H9 (cell line): ENCODE results near the gene PPM1H. TPM values are rescaled to one million over a fixed set of nuclear protein-coding genes. Genes with fewer than 3 reads are reported as not detected.

Source experiments
- DNase-seq: peaks from one replicate; pipeline ENCODE4 v3.0.0-alpha.2; 2017
- H2AFZ ChIP-seq: one replicate; pipeline ENCODE4 v1.6.1; 2013; ENCODE audit warnings: mild to moderate bottlenecking, low read length, control low read depth, moderate library complexity
- H2AK5ac ChIP-seq: 2 replicates; pipeline ENCODE4 v1.6.1; 2013; ENCODE audit warnings: low read length, control low read depth, mixed read lengths; ENCODE audit not compliant: insufficient read length
- H2BK120ac ChIP-seq: one replicate; pipeline ENCODE4 v1.6.1; 2013; ENCODE audit warnings: low read depth, mild to moderate bottlenecking, low read length, control low read depth, inconsistent platforms; ENCODE audit not compliant: poor library complexity, severe bottlenecking
- H2BK12ac ChIP-seq: 2 replicates; pipeline ENCODE4 v1.6.1; 2013; ENCODE audit warnings: low read length, control low read depth, mixed read lengths, low read depth; ENCODE audit not compliant: insufficient read length
- H2BK15ac ChIP-seq: 2 replicates; pipeline ENCODE4 v1.6.1; 2013; ENCODE audit warnings: low read depth, low read length, control low read depth
- H2BK20ac ChIP-seq: one replicate; pipeline ENCODE4 v1.6.1; 2013; ENCODE audit warnings: low read depth, mild to moderate bottlenecking, low read length, control low read depth, inconsistent platforms; ENCODE audit not compliant: poor library complexity, severe bottlenecking
- H2BK5ac ChIP-seq: 2 replicates; pipeline ENCODE4 v1.6.1; 2013; ENCODE audit warnings: low read length, control low read depth, mixed read lengths; ENCODE audit not compliant: insufficient read length
- H3K14ac ChIP-seq: 2 replicates; pipeline ENCODE4 v1.6.1; 2013; ENCODE audit warnings: low read length, control low read depth; ENCODE audit not compliant: insufficient read depth
- H3K18ac ChIP-seq: 2 replicates; pipeline ENCODE4 v1.6.1; 2013; ENCODE audit warnings: low read depth, mild to moderate bottlenecking, mixed read lengths, low read length, control low read depth; ENCODE audit not compliant: insufficient read length
- H3K23ac ChIP-seq: 2 replicates; pipeline ENCODE4 v1.6.1; 2013; ENCODE audit warnings: low read length, control low read depth, mixed read lengths, low read depth; ENCODE audit not compliant: insufficient read length
- H3K23me2 ChIP-seq: 2 replicates; pipeline ENCODE4 v1.6.1; 2013; ENCODE audit warnings: low read depth, mild to moderate bottlenecking, mixed read lengths, low read length, control low read depth; ENCODE audit not compliant: insufficient read length, poor library complexity, severe bottlenecking
- H3K27ac ChIP-seq: 2 replicates; pipeline ENCODE4 v1.5.1; 2013; ENCODE audit warnings: low read length, control low read depth, mixed read lengths, low read depth; ENCODE audit not compliant: insufficient read length
- H3K27me3 ChIP-seq: 2 replicates; pipeline ENCODE4 v1.6.1; 2013; ENCODE audit warnings: low read length, control low read depth, inconsistent platforms; ENCODE audit not compliant: insufficient read depth
- H3K4ac ChIP-seq: 2 replicates; pipeline ENCODE4 v1.6.1; 2013; ENCODE audit warnings: low read depth, mild to moderate bottlenecking, control low read depth, inconsistent platforms, low read length, moderate library complexity
- H3K4me1 ChIP-seq: 2 replicates; pipeline ENCODE4 v1.6.1; 2013; ENCODE audit warnings: low read length, control low read depth, inconsistent platforms; ENCODE audit not compliant: insufficient read depth
- H3K4me2 ChIP-seq: 2 replicates; pipeline ENCODE4 v1.6.1; 2013; ENCODE audit warnings: low read length, control low read depth, mixed read lengths; ENCODE audit not compliant: insufficient read length, insufficient read depth
- H3K56ac ChIP-seq: 2 replicates; pipeline ENCODE4 v1.6.1; 2013; ENCODE audit warnings: low read depth, mild to moderate bottlenecking, mixed read lengths, low read length, control low read depth; ENCODE audit not compliant: insufficient read length
- H3K79me1 ChIP-seq: 2 replicates; pipeline ENCODE4 v1.6.1; 2013; ENCODE audit warnings: low read depth, mild to moderate bottlenecking, moderate library complexity, low read length, control low read depth, inconsistent platforms; ENCODE audit not compliant: insufficient read depth, poor library complexity, severe bottlenecking
- H3K79me2 ChIP-seq: 2 replicates; pipeline ENCODE4 v1.6.1; 2013; ENCODE audit warnings: low read length, control low read depth, inconsistent platforms; ENCODE audit not compliant: insufficient read depth
- H3K9ac ChIP-seq: 2 replicates; pipeline ENCODE4 v1.6.1; 2013; ENCODE audit warnings: low read length, control low read depth, mixed read lengths; ENCODE audit not compliant: insufficient read length; ENCODE audit errors: extremely low read depth
- H3K9me3 ChIP-seq: one replicate; pipeline ENCODE4 v1.6.1; 2013; ENCODE audit warnings: low read depth, low read length, inconsistent platforms; ENCODE audit not compliant: control insufficient read depth
- H3T11ph ChIP-seq: one replicate; pipeline ENCODE4 v1.6.1; 2013; ENCODE audit warnings: mild to moderate bottlenecking, low read length, control low read depth, inconsistent platforms
- H4K20me1 ChIP-seq: one replicate; pipeline ENCODE4 v1.6.1; 2013; ENCODE audit not compliant: control insufficient read depth, insufficient read length, insufficient read depth
- H4K5ac ChIP-seq: 2 replicates; pipeline ENCODE4 v1.6.1; 2013; ENCODE audit warnings: low read depth, mild to moderate bottlenecking, mixed read lengths, low read length, control low read depth; ENCODE audit not compliant: insufficient read length
- H4K8ac ChIP-seq: replicated peaks from 2 replicates; pipeline ENCODE4 v1.6.1; 2013; ENCODE audit warnings: low read length, control low read depth, mixed read lengths, low read depth; ENCODE audit not compliant: insufficient read length
- H4K91ac ChIP-seq: 2 replicates; pipeline ENCODE4 v1.6.1; 2013; ENCODE audit warnings: low read depth, mild to moderate bottlenecking, moderate library complexity, mixed read lengths, low read length, control low read depth; ENCODE audit not compliant: insufficient read length
- H3K27ac Mint-ChIP-seq, 3 experiments: 2 replicates in 2 of 3; 3 replicates in 1 of 3; pipeline ENCODE4 v1.8.0; 2020 to 2021; ENCODE audit warnings: mixed read lengths in 3 of 3, mild to moderate bottlenecking in 1 of 3, moderate library complexity in 1 of 3
- H3K27me3 Mint-ChIP-seq: 2 replicates; pipeline ENCODE4 v1.8.0; 2021; ENCODE audit warnings: low read depth, mild to moderate bottlenecking, moderate library complexity, mixed read lengths
- H3K36me3 Mint-ChIP-seq, 3 experiments: 2 replicates in 2 of 3; 3 replicates in 1 of 3; pipeline ENCODE4 v1.8.0; 2020 to 2021; ENCODE audit warnings: low read depth in 3 of 3, mixed read lengths in 3 of 3; ENCODE audit not compliant: insufficient read depth in 1 of 3
- H3K4me1 Mint-ChIP-seq, 2 experiments: 2 replicates each; pipeline ENCODE4 v1.8.0; 2020; ENCODE audit warnings: mixed read lengths in 2 of 2
- H3K4me3 Mint-ChIP-seq, 2 experiments: 2 replicates in 1 of 2; 3 replicates in 1 of 2; pipeline ENCODE4 v1.8.0; 2020 to 2021; ENCODE audit warnings: mild to moderate bottlenecking in 2 of 2, mixed read lengths in 2 of 2, moderate library complexity in 1 of 2
- H3K9me3 Mint-ChIP-seq, 2 experiments: 2 replicates in 1 of 2; 3 replicates in 1 of 2; pipeline ENCODE4 v1.8.0; 2020; ENCODE audit warnings: mild to moderate bottlenecking in 2 of 2, mixed read lengths in 2 of 2, moderate library complexity in 1 of 2
- WGBS: extraction: QIAGEN DNeasy Blood & Tissue Kit; methylation state at CpG from one replicate; pipeline ENCODE4 v1.1.7; 2013; ENCODE audit warnings: missing lambda C conversion rate, low lambda C conversion rate, mixed read lengths; ENCODE audit not compliant: insufficient read length; ENCODE audit errors: extremely low coverage; 5-methylcytosine and 5-hydroxymethylcytosine counted together
- total RNA-seq: library from RNA; stranded (reverse); gene quantifications from 2 replicates; pipeline ENCODE4 v1.2.1, GENCODE V29; 2021
- TF ChIP-seq, protein P1 (sequence below): fragments of 200-600 bp; sonication (generic); conservative IDR thresholded peaks from 3 replicates; pipeline ENCODE4 v1.8.0; 2021; ENCODE audit warnings: antibody characterized with exemption, mild to moderate bottlenecking

PPM1H gene
- total RNA-seq, 1 experiment from 2014 or later: 22.1 TPM

DNA sequence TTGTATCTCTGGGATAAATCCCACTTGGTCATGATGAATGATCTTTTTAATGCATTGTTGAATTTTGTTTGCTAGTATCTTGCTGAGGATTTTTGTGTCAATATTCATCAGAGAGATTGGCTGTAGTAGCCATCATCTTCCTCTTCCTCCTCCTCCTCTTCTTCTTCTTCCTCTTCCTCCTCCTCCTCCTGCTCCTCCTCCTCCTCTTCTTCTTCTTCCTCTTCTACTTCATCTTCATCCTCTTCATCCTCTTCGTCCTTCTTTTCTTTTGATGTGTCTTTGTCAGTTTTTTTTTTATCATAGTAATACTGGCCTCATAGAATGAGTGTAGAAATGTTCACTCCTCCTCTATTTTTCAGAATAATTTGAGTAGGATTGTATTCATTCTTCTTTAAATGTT, 15.4 kb upstream of the PPM1H start:
- Histone ChIP-seq H3K18ac (no peak overlapping the region), H3T11ph (no peak overlapping the region), H3K27ac (no peak overlapping the region), H4K20me1 (no peaks in the 10 kb centered on the region), H3K79me2 (no peaks in the 10 kb centered on the region), H2BK120ac (no peak overlapping the region), H4K91ac (no peak overlapping the region), H2BK20ac (no peak overlapping the region), H3K4me2 (no peak overlapping the region), H2BK15ac (no peak overlapping the region), H4K5ac (no peak overlapping the region), H3K79me1 (no peaks in the 10 kb centered on the region), H3K14ac (no peak overlapping the region), H2AFZ (no peak overlapping the region), H3K56ac (no peak overlapping the region), H3K4me1 (no peaks in the 10 kb centered on the region), H4K8ac (no peak overlapping the region), H3K23ac (no peak overlapping the region), H2AK5ac (no peak overlapping the region), H3K9me3 (no peaks in the 10 kb centered on the region), H2BK12ac (no peak overlapping the region), H2BK5ac (no peak overlapping the region), H3K4ac (no peak overlapping the region), H3K9ac (no peak overlapping the region), H3K23me2 (no peaks in the 10 kb centered on the region), H3K27me3 (no peaks in the 10 kb centered on the region)
- no peak overlapping the region for H3K4me3 Mint-ChIP-seq
- no CpG with 5 or more reads among the region's 1 CpG for WGBS
- H3K27ac Mint-ChIP-seq: no peak overlapping the region
- peaks cover 0 to 3% (median 0%) of the 10 kb centered on the region in 3 experiments; a peak in 4 of 7 replicates for H3K36me3 Mint-ChIP-seq
- TF ChIP-seq, protein P1, sequence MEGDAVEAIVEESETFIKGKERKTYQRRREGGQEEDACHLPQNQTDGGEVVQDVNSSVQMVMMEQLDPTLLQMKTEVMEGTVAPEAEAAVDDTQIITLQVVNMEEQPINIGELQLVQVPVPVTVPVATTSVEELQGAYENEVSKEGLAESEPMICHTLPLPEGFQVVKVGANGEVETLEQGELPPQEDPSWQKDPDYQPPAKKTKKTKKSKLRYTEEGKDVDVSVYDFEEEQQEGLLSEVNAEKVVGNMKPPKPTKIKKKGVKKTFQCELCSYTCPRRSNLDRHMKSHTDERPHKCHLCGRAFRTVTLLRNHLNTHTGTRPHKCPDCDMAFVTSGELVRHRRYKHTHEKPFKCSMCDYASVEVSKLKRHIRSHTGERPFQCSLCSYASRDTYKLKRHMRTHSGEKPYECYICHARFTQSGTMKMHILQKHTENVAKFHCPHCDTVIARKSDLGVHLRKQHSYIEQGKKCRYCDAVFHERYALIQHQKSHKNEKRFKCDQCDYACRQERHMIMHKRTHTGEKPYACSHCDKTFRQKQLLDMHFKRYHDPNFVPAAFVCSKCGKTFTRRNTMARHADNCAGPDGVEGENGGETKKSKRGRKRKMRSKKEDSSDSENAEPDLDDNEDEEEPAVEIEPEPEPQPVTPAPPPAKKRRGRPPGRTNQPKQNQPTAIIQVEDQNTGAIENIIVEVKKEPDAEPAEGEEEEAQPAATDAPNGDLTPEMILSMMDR: no peak
- no peaks in the 10 kb centered on the region for H3K4me1 Mint-ChIP-seq
- peaks cover 0 to 6% of the 10 kb centered on the region in 2 experiments; a peak in 3 of 5 replicates for H3K9me3 Mint-ChIP-seq
- DNase-seq: no peak
- H3K27me3 Mint-ChIP-seq: 0 out of 2 replicates have a peak, but pooled peaks cover 2% of the 10 kb centered on the region
